Cardiac muscle cell (in vitro differentiated cells and primary cell): ENCODE data around the gene MDN1. TPM values are rescaled to one million over a fixed set of nuclear protein-coding genes. Genes with fewer than 3 reads are reported as not detected.

Experiments
- DNase-seq, 2 donors: peaks; one replicate each; pipeline versions ENCODE4 v3.0.0 to v3.0.0-alpha.2; 2010 to 2017; ENCODE audit warnings: low read depth in 1 of 2, low spot score in 1 of 2
- H3K27ac ChIP-seq: fragments of 200-600 bp; sonication (generic); 2 replicates; pipeline ENCODE4 v1.5.1; 2016
- H3K27me3 ChIP-seq: fragments of 200-600 bp; sonication (generic); 2 replicates; pipeline ENCODE4 v1.6.0; 2016; ENCODE audit warnings: control low read depth
- H3K36me3 ChIP-seq: fragments of 200-600 bp; sonication (generic); 2 replicates; pipeline ENCODE4 v1.5.1; 2016; ENCODE audit warnings: control low read depth
- H3K4me1 ChIP-seq: fragments of 200-600 bp; sonication (generic); 2 replicates; pipeline ENCODE4 v1.8.1; 2017; ENCODE audit warnings: low read depth, mild to moderate bottlenecking, mixed run types
- H3K4me3 ChIP-seq: fragments of 200-600 bp; sonication (generic); 2 replicates; pipeline ENCODE4 v1.5.1; 2016; ENCODE audit warnings: mild to moderate bottlenecking
- H3K9me3 ChIP-seq: fragments of 200-600 bp; sonication (generic); 2 replicates; pipeline ENCODE4 v1.5.1; 2017; ENCODE audit warnings: low read depth, mild to moderate bottlenecking, control low read depth
- CTCF ChIP-seq: IDR thresholded peaks from 2 replicates; pipeline ENCODE4 v1.5.1; 2012; ENCODE audit warnings: low read depth, mild to moderate bottlenecking, low read length
- polyA plus RNA-seq: library from polyadenylated mRNA; unstranded; fragments of >200 nt; fragmentation: Nextera tagmentation; extraction: Ambion mirVana; gene quantifications from 2 replicates; pipeline ENCODE4 v1.2.1, GENCODE V29; 2016
- total RNA-seq: library from RNA; depleted of rRNA; stranded (reverse); fragments of >200 nt; gene quantifications from 2 replicates; pipeline ENCODE4 v1.2.3, GENCODE V29; 2016

Gene MDN1
- total RNA-seq (12.0 and 22.2 TPM in 2 replicates), polyA plus RNA-seq (8.6 and 13.6 TPM in 2 replicates)

GRCh38 chr6:89819336-89820130, at the start of gene MDN1:
Gene MDN1, minus strand, starts transcription at chr6:89819794. Its CDS starts 187 bp downstream, at chr6:89819607.
- no peaks in the 10 kb centered on the region for H3K9me3 ChIP-seq
- H3K27me3 ChIP-seq: no peaks in the 10 kb centered on the region
- DNase-seq: peak; percentile 97 to 98
- no peaks in the 10 kb centered on the region for H3K36me3 ChIP-seq
- H3K4me3 ChIP-seq: peak within 1 kb of the TSS; percentile 84
- peak within 1 kb of the TSS; percentile 92 for H3K27ac ChIP-seq
- H3K4me1 ChIP-seq: peaks cover 5% of the 10 kb centered on the region
- no peak for TF ChIP-seq CTCF

GRCh38 chr6:89866024-89866678, 46.6 kb upstream of the MDN1 start:
- Histone ChIP-seq H3K4me1 (no peaks in the 10 kb centered on the region), H3K36me3 (peaks cover 45% of the 10 kb centered on the region), H3K4me3 (no peak overlapping the region), H3K27me3 (no peaks in the 10 kb centered on the region), H3K9me3 (no peaks in the 10 kb centered on the region), H3K27ac (no peak overlapping the region)
- DNase-seq: no peak
- no peak for TF ChIP-seq CTCF

- Histone ChIP-seq H3K4me3 (no peak overlapping the region), H3K9me3 (no peaks in the 10 kb centered on the region), H3K27me3 (no peaks in the 10 kb centered on the region), H3K36me3 (peaks cover 57% of the 10 kb centered on the region), H3K27ac (no peak overlapping the region), H3K4me1 (no peaks in the 10 kb centered on the region)
- TF ChIP-seq CTCF: no peak
- no peak for DNase-seq
Observed at GRCh38 chr6:89862698-89863097, 43.1 kb upstream of the MDN1 start.

- no peak for DNase-seq
- Histone ChIP-seq H3K27ac (no peak overlapping the region), H3K36me3 (peaks cover 57% of the 10 kb centered on the region), H3K4me3 (no peak overlapping the region), H3K27me3 (no peaks in the 10 kb centered on the region), H3K9me3 (no peaks in the 10 kb centered on the region), H3K4me1 (no peaks in the 10 kb centered on the region)
- TF ChIP-seq CTCF: no peak
Observed at GRCh38 chr6:89862273-89862672, 42.7 kb upstream of the MDN1 start.

GRCh38 chr6:89859744-89860143, 40.1 kb upstream of the MDN1 start:
- no peaks in the 10 kb centered on the region for H3K9me3 ChIP-seq
- no peak overlapping the region for H3K27ac ChIP-seq
- no peaks in the 10 kb centered on the region for H3K4me1 ChIP-seq
- H3K36me3 ChIP-seq: peaks cover 57% of the 10 kb centered on the region
- DNase-seq: no peak
- no peak for TF ChIP-seq CTCF
- H3K4me3 ChIP-seq: no peak overlapping the region
- H3K27me3 ChIP-seq: no peaks in the 10 kb centered on the region
